HCT116 (cell line): ENCODE data around the gene SLC1A1. TPM values are rescaled to one million over a fixed set of nuclear protein-coding genes. Genes with fewer than 3 reads are reported as not detected.

Experiments
- ATAC-seq: fragments of 200-7000 bp; cut with Tn5 transposase; 2 replicates; pipeline ENCODE4 v1.9.1; 2020; ENCODE audit warnings: mild to moderate bottlenecking, moderate library complexity
- BruUV-seq: library from RNA; stranded (reverse); fragments of 400-500 nt; replicated peaks from 2 replicates; lab custom pipeline; 2021; lab: Mats Ljungman, UMichigan
- CTCF ChIA-PET: fragments of 300-600 bp; sonication (Branson Sonifier 250); formaldehyde crosslinking; loops from one replicate; lab custom pipeline; 2021; ENCODE audit warnings: antibody characterized with exemption; lab: Charles Lee
- POLR2A ChIA-PET: fragments of 300-600, 350-600 bp; sonication (Branson Sonifier 250); formaldehyde crosslinking; loops from one replicate; lab custom pipeline; 2021; ENCODE audit warnings: antibody characterized with exemption; lab: Charles Lee
- RAD21 ChIA-PET, 2 experiments: fragments of 300-600 bp; sonication (Branson Sonifier 250); formaldehyde crosslinking; loops; one replicate each; lab custom pipeline; 2023; ENCODE audit warnings: low total read pairs in 2 of 2; ENCODE audit not compliant: uncharacterized antibody in 2 of 2, unreplicated experiment in 2 of 2, low non-redundant PET in 1 of 2; lab: Charles Lee
- DNase-seq: peaks from one replicate; pipeline ENCODE4 v3.0.0-alpha.2; 2010; ENCODE audit warnings: low read depth, low spot score
- H2AFZ ChIP-seq: fragments of 200-600 bp; shearing (Covaris generic), sonication (generic); 2 replicates; pipeline ENCODE4 v1.6.1; 2017; ENCODE audit warnings: low read depth, mixed run types, mixed read lengths, antibody characterized with exemption, low read length; ENCODE audit not compliant: poor library complexity, severe bottlenecking
- H3K27ac ChIP-seq: 2 replicates; pipeline ENCODE4 v1.5.1; 2012; ENCODE audit warnings: low read depth, low read length
- H3K27me3 ChIP-seq: fragments of 200-600 bp; sonication (generic); 2 replicates; pipeline ENCODE4 v1.6.1; 2016; ENCODE audit warnings: mixed run types, low read length, mixed read lengths; ENCODE audit not compliant: insufficient read depth
- H3K36me3 ChIP-seq, 2 experiments: fragments of 200-500 bp in 1 of 2; fragments of 200-600 bp in 1 of 2; sonication (Bioruptor generic) in 1 of 2; sonication (generic) in 1 of 2; 2 replicates each; pipeline versions ENCODE4 v1.5.1 to v1.6.1; 2014 to 2016; ENCODE audit warnings: low read length in 2 of 2, inconsistent platforms in 1 of 2, mixed read lengths in 1 of 2, mixed run types in 1 of 2; ENCODE audit not compliant: insufficient read depth in 2 of 2, control insufficient read depth in 1 of 2
- H3K4me1 ChIP-seq, 2 experiments: fragments of 200-600 bp in 1 of 2; sonication (generic) in 1 of 2; 2 replicates each; pipeline versions ENCODE4 v1.5.1 to v1.6.1; 2012 to 2017; ENCODE audit warnings: low read length in 2 of 2, inconsistent platforms in 1 of 2, mild to moderate bottlenecking in 1 of 2, mixed read lengths in 1 of 2, mixed run types in 1 of 2, moderate library complexity in 1 of 2; ENCODE audit not compliant: insufficient read depth in 2 of 2, control insufficient read depth in 1 of 2
- H3K4me2 ChIP-seq: fragments of 200-600 bp; sonication (generic); 2 replicates; pipeline ENCODE4 v1.6.1; 2017; ENCODE audit warnings: mixed run types, low read length, mixed read lengths
- H3K4me3 ChIP-seq, 2 experiments: fragments of 200-600 bp in 1 of 2; sonication (generic) in 1 of 2; replicated peaks in 1 of 2; 2 replicates each; pipeline ENCODE4 v1.5.1; 2011 to 2016; ENCODE audit warnings: low read length in 2 of 2, control low read depth in 1 of 2, low read depth in 1 of 2, mild to moderate bottlenecking in 1 of 2, mixed read lengths in 1 of 2, mixed run types in 1 of 2
- H3K79me2 ChIP-seq: fragments of 200-600 bp; sonication (generic); 2 replicates; pipeline ENCODE4 v1.6.1; 2017; ENCODE audit warnings: mild to moderate bottlenecking, mixed run types, low read length, moderate library complexity, mixed read lengths; ENCODE audit not compliant: insufficient read depth
- H3K9ac ChIP-seq: fragments of 200-600 bp; sonication (generic); 2 replicates; pipeline ENCODE4 v1.6.1; 2016; ENCODE audit warnings: low read length, mixed read lengths
- H3K9me2 ChIP-seq: fragments of 200-600 bp; sonication (generic), shearing (Covaris generic); 2 replicates; pipeline ENCODE4 v1.6.1; 2017; ENCODE audit warnings: mixed run types, mild to moderate bottlenecking, moderate library complexity; ENCODE audit not compliant: insufficient read depth
- H3K9me3 ChIP-seq, 2 experiments: fragments of 200-500 bp in 1 of 2; fragments of 200-600 bp in 1 of 2; sonication (Bioruptor generic) in 1 of 2; sonication (generic) in 1 of 2; 2 replicates each; pipeline ENCODE4 v1.6.1; 2014 to 2017; ENCODE audit warnings: low read length in 2 of 2, mixed read lengths in 2 of 2, inconsistent platforms in 1 of 2, low read depth in 1 of 2, mild to moderate bottlenecking in 1 of 2, mixed run types in 1 of 2, moderate library complexity in 1 of 2; ENCODE audit not compliant: control insufficient read depth in 1 of 2, insufficient read depth in 1 of 2
- H4K20me1 ChIP-seq: fragments of 200-600 bp; sonication (generic), shearing (Covaris generic); 2 replicates; pipeline ENCODE4 v1.6.1; 2017; ENCODE audit warnings: mixed run types, mild to moderate bottlenecking, moderate library complexity; ENCODE audit not compliant: insufficient read depth
- ATF3 ChIP-seq: IDR thresholded peaks from 2 replicates; pipeline ENCODE4 v1.6.1; 2012
- CEBPB ChIP-seq: IDR thresholded peaks from 2 replicates; pipeline ENCODE4 v1.6.1; 2012; ENCODE audit warnings: low read depth
- CTCF ChIP-seq, 3 experiments: fragments of 200-600 bp in 1 of 3; sonication (generic) in 1 of 3; IDR thresholded peaks in 2 of 3; conservative IDR thresholded peaks in 1 of 3; 2 replicates each; pipeline ENCODE4 v1.5.1; 2012 to 2017; ENCODE audit warnings: low read depth in 2 of 3, low read length in 2 of 3, antibody characterized with exemption in 1 of 3, borderline replicate concordance in 1 of 3, control low read depth in 1 of 3, mild to moderate bottlenecking in 1 of 3, mixed read lengths in 1 of 3, mixed run types in 1 of 3, moderate library complexity in 1 of 3; ENCODE audit not compliant: insufficient read depth in 1 of 3
- ELF1 ChIP-seq: IDR thresholded peaks from 2 replicates; pipeline ENCODE4 v1.6.1; 2012; ENCODE audit warnings: low read depth, borderline replicate concordance
- EZH2 ChIP-seq: fragments of 200-600 bp; sonication (generic); IDR thresholded peaks from 2 replicates; pipeline ENCODE4 v1.6.1; 2017; ENCODE audit warnings: antibody characterized with exemption, mixed run types
- EZH2phosphoT487 ChIP-seq: fragments of 200-600 bp; IDR thresholded peaks from 2 replicates; pipeline ENCODE4 v1.6.1; 2018; ENCODE audit warnings: antibody characterized with exemption, borderline replicate concordance
- FOSL1 ChIP-seq: IDR thresholded peaks from 2 replicates; pipeline ENCODE4 v1.6.1; 2012; ENCODE audit warnings: low read depth
- JUND ChIP-seq: IDR thresholded peaks from 2 replicates; pipeline ENCODE4 v1.6.1; 2012
- MAX ChIP-seq: IDR thresholded peaks from 2 replicates; pipeline ENCODE4 v1.6.1; 2012
- POLR2A ChIP-seq: IDR thresholded peaks from 2 replicates; pipeline ENCODE4 v1.7.0; 2011; ENCODE audit warnings: borderline replicate concordance; ENCODE audit not compliant: insufficient read depth, insufficient read length; ENCODE audit errors: extremely low read depth
- POLR2AphosphoS5 ChIP-seq: IDR thresholded peaks from 2 replicates; pipeline ENCODE4 v1.6.1; 2011; ENCODE audit warnings: mild to moderate bottlenecking, low read depth, low read length, moderate library complexity
- RAD21 ChIP-seq: IDR thresholded peaks from 2 replicates; pipeline ENCODE4 v1.6.1; 2012; ENCODE audit warnings: low read depth, mild to moderate bottlenecking
- REST ChIP-seq: IDR thresholded peaks from 2 replicates; pipeline ENCODE4 v1.6.1; 2012; ENCODE audit warnings: low read depth
- SIN3A ChIP-seq: IDR thresholded peaks from 2 replicates; pipeline ENCODE4 v1.6.1; 2012; ENCODE audit warnings: low read depth
- SP1 ChIP-seq: IDR thresholded peaks from 2 replicates; pipeline ENCODE4 v1.6.1; 2012; ENCODE audit warnings: low read depth
- SRF ChIP-seq: IDR thresholded peaks from 2 replicates; pipeline ENCODE4 v1.6.1; 2012; ENCODE audit warnings: low read depth
- TCF7L2 ChIP-seq: IDR thresholded peaks from 2 replicates; pipeline ENCODE4 v1.7.0; 2011; ENCODE audit warnings: borderline replicate concordance, inconsistent platforms; ENCODE audit not compliant: insufficient read depth, insufficient read length; ENCODE audit errors: extremely low read depth
- YY1 ChIP-seq: IDR thresholded peaks from 2 replicates; pipeline ENCODE4 v1.6.1; 2011; ENCODE audit warnings: low read length, low read depth, moderate library complexity, mild to moderate bottlenecking; ENCODE audit not compliant: insufficient replicate concordance; ENCODE audit errors: extremely low read depth
- intact Hi-C: fragments of 100-400 bp; cut with micrococcal nuclease; formaldehyde crosslinking; loops from 2 replicates; pipeline ENCODE4 v1.10.0; 2022
- total RNA-seq: library from RNA; stranded (reverse); gene quantifications from one replicate; pipeline ENCODE4 v1.2.1, GENCODE V29; 2021; ENCODE audit not compliant: unreplicated experiment

The SLC1A1 gene
- total RNA-seq, 1 experiment from 2014 or later: 6.8 TPM

GRCh38 chr9:4538107-4538506 lies 47.8 kb downstream of the SLC1A1 start:
- RAD21 ChIA-PET: no interaction called here
- H3K79me2 ChIP-seq: no peaks in the 10 kb centered on the region
- no peak overlapping the region for H3K4me2 ChIP-seq
- no peaks in the 10 kb centered on the region for H4K20me1 ChIP-seq
- no TSS peak for BruUV-seq
- no peak overlapping the region for H3K27ac ChIP-seq
- no peaks in the 10 kb centered on the region for H3K9me2 ChIP-seq
- no peak for ATAC-seq
- DNase-seq: no peak
- no peaks in the 10 kb centered on the region for H3K9me3 ChIP-seq
- H3K4me3 ChIP-seq: no peak overlapping the region
- H3K9ac ChIP-seq: no peak overlapping the region
- TF ChIP-seq REST: no peak
- no peak for TF ChIP-seq JUND
- TF ChIP-seq SP1: no peak
- no peak for TF ChIP-seq ATF3
- TF ChIP-seq CEBPB: no peak
- TF ChIP-seq SIN3A: no peak
- no peak for TF ChIP-seq ELF1
- no peak for TF ChIP-seq SRF
- no peak for TF ChIP-seq POLR2AphosphoS5
- no peak for TF ChIP-seq EZH2
- no peak for TF ChIP-seq RAD21
- no peak for TF ChIP-seq EZH2phosphoT487
- no peak for TF ChIP-seq CTCF (IDR thresholded peaks at IDR 0.05 in 2 of 3, conservative IDR thresholded peaks at IDR 0.05 in 1 of 3; ENCODE audit: borderline replicate concordance in 1 of 3, insufficient read depth in 1 of 3, low read depth in 2 of 3, low read length in 2 of 3)
- no peak for TF ChIP-seq YY1
- TF ChIP-seq POLR2A: no peak
- TF ChIP-seq TCF7L2: no peak
- no peak for TF ChIP-seq MAX
- no peak for TF ChIP-seq FOSL1
- intact Hi-C loops: no loop called here
- CTCF ChIA-PET: interaction anchor here (1.8 kb wide), 1 partner anchor 11 kb away, joined by 9 read pairs; no protein-coding TSS in a partner anchor
- H3K4me1 ChIP-seq: no peaks in the 10 kb centered on the region
- no peaks in the 10 kb centered on the region for H3K27me3 ChIP-seq
- no peak overlapping the region for H2AFZ ChIP-seq
- POLR2A ChIA-PET: no interaction called here
- no peaks in the 10 kb centered on the region for H3K36me3 ChIP-seq
